ENCODE data around the gene OTUB1. TPM values are rescaled to one million over a fixed set of nuclear protein-coding genes. Genes with fewer than 3 reads are reported as not detected.

The OTUB1 gene
- total and polyA plus RNA-seq, 2 of the 13 experiments (the other 11 are each of a cell fraction or from before 2014, with no cell fraction given): 58.8 to 130 TPM

DNA sequence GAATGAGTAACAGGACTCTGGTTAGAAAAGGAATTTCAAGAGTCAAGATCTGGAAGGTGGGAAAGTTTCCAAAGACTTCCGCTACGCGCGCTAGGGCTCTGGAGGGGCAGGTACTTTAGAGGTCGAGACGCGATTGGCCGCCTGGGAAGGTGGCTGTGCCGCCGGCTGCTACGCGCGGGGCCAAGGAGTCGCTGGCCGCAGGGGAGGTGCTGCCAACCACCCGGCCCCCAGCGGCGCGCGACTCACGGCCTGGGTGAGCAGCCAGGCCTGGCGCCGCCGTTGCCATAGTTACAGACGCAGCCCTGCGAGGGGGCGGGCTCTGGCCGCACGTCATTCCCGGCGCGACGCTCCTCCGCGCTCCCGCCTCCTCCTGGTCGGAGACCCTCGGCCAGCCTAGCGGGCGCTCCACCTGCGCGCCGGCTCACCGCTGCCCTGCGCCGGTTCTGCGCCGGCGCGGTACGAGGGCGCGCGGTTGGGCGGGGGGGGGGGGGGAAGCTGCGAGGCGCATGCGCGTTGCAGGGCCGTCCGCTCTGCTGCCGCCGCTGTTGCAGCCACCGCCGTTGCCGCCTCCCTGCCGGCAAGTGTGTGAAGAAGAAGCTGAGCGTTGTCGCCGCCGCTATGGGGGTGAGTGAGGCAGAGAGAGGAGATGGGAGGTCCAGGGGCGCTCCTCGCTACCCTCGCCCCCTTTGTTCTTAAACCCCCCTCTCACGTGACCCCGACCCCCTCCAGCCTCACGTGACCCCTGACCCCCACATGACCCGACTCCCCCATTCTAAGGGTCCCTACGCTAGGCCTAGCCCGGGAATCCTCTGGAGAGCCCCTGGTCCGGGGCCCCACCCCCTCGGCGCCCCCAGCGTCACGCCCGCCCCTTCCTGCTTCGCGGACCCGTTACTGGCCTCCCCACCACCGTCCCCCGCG is 47.5 kb upstream of the OTUB1 start, which contains the start of gene NAA40 (continued):
- TF ChIP-seq, protein P1, sequence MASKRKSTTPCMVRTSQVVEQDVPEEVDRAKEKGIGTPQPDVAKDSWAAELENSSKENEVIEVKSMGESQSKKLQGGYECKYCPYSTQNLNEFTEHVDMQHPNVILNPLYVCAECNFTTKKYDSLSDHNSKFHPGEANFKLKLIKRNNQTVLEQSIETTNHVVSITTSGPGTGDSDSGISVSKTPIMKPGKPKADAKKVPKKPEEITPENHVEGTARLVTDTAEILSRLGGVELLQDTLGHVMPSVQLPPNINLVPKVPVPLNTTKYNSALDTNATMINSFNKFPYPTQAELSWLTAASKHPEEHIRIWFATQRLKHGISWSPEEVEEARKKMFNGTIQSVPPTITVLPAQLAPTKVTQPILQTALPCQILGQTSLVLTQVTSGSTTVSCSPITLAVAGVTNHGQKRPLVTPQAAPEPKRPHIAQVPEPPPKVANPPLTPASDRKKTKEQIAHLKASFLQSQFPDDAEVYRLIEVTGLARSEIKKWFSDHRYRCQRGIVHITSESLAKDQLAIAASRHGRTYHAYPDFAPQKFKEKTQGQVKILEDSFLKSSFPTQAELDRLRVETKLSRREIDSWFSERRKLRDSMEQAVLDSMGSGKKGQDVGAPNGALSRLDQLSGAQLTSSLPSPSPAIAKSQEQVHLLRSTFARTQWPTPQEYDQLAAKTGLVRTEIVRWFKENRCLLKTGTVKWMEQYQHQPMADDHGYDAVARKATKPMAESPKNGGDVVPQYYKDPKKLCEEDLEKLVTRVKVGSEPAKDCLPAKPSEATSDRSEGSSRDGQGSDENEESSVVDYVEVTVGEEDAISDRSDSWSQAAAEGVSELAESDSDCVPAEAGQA (IDR thresholded peaks at IDR 0.05; ENCODE audit: low read depth): peak; percentile 56
- TF ChIP-seq, protein P1 (CRISPR knock-in tag; IDR thresholded peaks at IDR 0.05; ENCODE audit: borderline replicate concordance): no peak
- peak; percentile 89 for TF ChIP-seq THAP11 (CRISPR knock-in tag; IDR thresholded peaks at IDR 0.05)
- no peak for TF ChIP-seq SMC3 (IDR thresholded peaks at IDR 0.05; ENCODE audit: low read length)
- no peak for TF ChIP-seq ZNF562 (CRISPR knock-in tag; IDR thresholded peaks at IDR 0.05; ENCODE audit: borderline replicate concordance)
- no peak for TF ChIP-seq MEF2D (CRISPR knock-in tag; IDR thresholded peaks at IDR 0.05)
- TF ChIP-seq HNRNPL (IDR thresholded peaks at IDR 0.05; ENCODE audit: low read depth, low read length): no peak
- TF ChIP-seq, protein P2, sequence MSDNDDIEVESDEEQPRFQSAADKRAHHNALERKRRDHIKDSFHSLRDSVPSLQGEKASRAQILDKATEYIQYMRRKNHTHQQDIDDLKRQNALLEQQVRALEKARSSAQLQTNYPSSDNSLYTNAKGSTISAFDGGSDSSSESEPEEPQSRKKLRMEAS (IDR thresholded peaks at IDR 0.05): peak; percentile 81
- 0 out of 2 replicates have a peak, but pooled peaks have one; percentile 72 for TF ChIP-seq CCDC6 (CRISPR knock-in tag; IDR thresholded peaks at IDR 0.05)
- TF ChIP-seq KLF6 (CRISPR knock-in tag; IDR thresholded peaks at IDR 0.05): no peak
- no peak for TF ChIP-seq ZKSCAN5 (CRISPR knock-in tag; IDR thresholded peaks at IDR 0.05)
- no peak for TF ChIP-seq MTF2 (CRISPR knock-in tag; IDR thresholded peaks at IDR 0.05; ENCODE audit: borderline replicate concordance)
- TF ChIP-seq, protein P3, sequence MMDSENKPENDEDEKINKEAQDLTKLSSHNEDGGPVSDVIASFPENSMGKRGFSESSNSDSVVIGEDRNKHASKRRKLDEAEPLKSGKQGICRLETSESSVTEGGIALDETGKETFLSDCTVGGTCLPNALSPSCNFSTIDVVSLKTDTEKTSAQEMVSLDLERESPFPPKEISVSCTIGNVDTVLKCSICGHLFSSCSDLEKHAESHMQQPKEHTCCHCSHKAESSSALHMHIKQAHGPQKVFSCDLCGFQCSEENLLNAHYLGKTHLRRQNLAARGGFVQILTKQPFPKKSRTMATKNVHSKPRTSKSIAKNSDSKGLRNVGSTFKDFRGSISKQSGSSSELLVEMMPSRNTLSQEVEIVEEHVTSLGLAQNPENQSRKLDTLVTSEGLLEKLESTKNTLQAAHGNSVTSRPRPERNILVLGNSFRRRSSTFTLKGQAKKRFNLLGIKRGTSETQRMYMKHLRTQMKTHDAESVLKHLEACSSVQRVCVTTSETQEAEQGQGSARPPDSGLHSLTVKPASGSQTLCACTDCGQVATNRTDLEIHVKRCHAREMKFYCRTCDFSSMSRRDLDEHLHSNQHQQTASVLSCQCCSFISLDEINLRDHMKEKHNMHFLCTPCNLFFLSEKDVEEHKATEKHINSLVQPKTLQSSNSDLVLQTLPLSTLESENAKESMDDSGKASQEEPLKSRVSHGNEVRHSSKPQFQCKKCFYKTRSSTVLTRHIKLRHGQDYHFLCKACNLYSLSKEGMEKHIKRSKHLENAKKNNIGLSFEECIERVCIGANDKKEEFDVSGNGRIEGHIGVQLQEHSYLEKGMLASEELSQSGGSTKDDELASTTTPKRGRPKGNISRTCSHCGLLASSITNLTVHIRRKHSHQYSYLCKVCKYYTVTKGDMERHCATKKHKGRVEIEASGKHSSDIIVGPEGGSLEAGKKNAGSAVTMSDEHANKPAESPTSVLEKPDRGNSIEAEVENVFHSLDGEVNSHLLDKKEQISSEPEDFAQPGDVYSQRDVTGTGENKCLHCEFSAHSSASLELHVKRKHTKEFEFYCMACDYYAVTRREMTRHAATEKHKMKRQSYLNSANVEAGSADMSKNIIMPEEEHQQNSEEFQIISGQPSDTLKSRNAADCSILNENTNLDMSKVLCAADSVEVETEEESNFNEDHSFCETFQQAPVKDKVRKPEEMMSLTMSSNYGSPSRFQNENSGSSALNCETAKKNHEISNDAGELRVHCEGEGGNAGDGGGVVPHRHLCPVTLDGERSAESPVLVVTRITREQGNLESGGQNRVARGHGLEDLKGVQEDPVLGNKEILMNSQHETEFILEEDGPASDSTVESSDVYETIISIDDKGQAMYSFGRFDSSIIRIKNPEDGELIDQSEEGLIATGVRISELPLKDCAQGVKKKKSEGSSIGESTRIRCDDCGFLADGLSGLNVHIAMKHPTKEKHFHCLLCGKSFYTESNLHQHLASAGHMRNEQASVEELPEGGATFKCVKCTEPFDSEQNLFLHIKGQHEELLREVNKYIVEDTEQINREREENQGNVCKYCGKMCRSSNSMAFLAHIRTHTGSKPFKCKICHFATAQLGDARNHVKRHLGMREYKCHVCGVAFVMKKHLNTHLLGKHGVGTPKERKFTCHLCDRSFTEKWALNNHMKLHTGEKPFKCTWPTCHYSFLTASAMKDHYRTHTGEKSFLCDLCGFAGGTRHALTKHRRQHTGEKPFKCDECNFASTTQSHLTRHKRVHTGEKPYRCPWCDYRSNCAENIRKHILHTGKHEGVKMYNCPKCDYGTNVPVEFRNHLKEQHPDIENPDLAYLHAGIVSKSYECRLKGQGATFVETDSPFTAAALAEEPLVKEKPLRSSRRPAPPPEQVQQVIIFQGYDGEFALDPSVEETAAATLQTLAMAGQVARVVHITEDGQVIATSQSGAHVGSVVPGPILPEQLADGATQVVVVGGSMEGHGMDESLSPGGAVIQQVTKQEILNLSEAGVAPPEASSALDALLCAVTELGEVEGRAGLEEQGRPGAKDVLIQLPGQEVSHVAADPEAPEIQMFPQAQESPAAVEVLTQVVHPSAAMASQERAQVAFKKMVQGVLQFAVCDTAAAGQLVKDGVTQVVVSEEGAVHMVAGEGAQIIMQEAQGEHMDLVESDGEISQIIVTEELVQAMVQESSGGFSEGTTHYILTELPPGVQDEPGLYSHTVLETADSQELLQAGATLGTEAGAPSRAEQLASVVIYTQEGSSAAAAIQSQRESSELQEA (CRISPR knock-in tag; IDR thresholded peaks at IDR 0.05; ENCODE audit: not compliant biosample characterization): no peak
- no peak for TF ChIP-seq ZNF34 (CRISPR knock-in tag; IDR thresholded peaks at IDR 0.05; ENCODE audit: borderline replicate concordance)
- no peak for TF ChIP-seq SMARCC2 (IDR thresholded peaks at IDR 0.05)
